Kidney epithelial cell (primary cell): ENCODE measurements around the gene PCDHGB3. TPM values are rescaled to one million over a fixed set of nuclear protein-coding genes. Genes with fewer than 3 reads are reported as not detected.
"Not testable (repeated sequence)": the region's sequence is repeated elsewhere in the genome, so short reads cannot be mapped to it uniquely, and the experiment has no call there.

Experiments
- DNase-seq: peaks from one replicate; pipeline ENCODE4 v3.0.0-alpha.2; 2010; ENCODE audit warnings: low read depth
- H3K27me3 ChIP-seq: 2 replicates; pipeline ENCODE4 v1.6.0; 2011; ENCODE audit warnings: low read length; ENCODE audit not compliant: control insufficient read depth, insufficient read depth
- H3K36me3 ChIP-seq: 2 replicates; pipeline ENCODE4 v1.5.1; 2011; ENCODE audit warnings: low read length; ENCODE audit not compliant: control insufficient read depth, insufficient read depth
- H3K4me3 ChIP-seq: 2 replicates; pipeline ENCODE4 v1.5.1; 2011; ENCODE audit warnings: low read depth, mild to moderate bottlenecking, control low read depth, low read length
- total RNA-seq: library from RNA; depleted of rRNA; stranded (reverse); fragments of >200 nt; gene quantifications from 2 replicates; pipeline ENCODE4 v1.2.3, GENCODE V29; 2015
- TF ChIP-seq, protein P1 (sequence below): IDR thresholded peaks from 2 replicates; pipeline ENCODE4 v1.5.1; 2011; ENCODE audit warnings: mild to moderate bottlenecking, moderate library complexity, low read length, control low read depth, inconsistent platforms; ENCODE audit not compliant: insufficient read depth, poor library complexity, severe bottlenecking

The PCDHGB3 gene
- total RNA-seq, 1 donor from 2014 or later: 1.3 TPM

DNA sequence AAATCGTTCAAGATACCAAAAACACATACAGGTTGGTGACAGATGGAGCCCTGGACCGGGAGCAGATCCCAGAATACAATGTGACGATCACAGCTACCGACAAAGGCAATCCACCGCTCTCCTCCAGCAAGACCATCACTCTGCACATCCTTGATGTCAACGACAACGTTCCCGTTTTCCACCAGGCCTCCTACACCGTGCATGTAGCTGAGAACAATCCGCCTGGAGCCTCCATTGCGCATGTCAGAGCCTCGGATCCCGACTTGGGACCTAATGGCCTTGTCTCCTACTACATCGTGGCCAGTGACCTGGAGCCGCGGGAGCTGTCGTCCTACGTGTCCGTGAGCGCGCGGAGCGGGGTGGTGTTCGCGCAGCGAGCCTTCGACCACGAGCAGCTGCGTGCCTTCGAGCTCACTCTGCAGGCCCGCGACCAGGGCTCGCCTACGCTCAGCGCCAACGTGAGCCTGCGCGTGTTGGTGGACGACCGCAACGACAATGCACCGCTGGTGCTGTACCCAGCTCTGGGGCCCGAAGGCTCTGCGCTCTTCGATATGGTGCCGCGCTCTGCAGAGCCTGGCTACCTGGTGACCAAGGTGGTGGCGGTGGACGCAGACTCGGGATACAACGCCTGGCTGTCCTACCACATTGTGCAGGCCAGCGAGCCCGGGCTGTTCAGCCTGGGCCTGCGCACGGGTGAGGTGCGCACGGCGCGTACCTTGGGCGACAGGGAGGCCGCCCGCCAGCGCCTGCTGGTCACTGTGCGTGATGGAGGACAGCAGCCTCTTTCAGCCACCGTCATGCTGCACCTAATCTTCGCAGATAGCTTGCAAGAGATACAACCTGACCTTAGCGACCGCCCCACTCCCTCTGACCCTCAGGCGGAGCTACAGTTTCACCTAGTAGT is 1.8 kb downstream of the PCDHGB3 start:
- no peaks in the 10 kb centered on the region for H3K36me3 ChIP-seq
- no peak overlapping the region for H3K4me3 ChIP-seq
- TF ChIP-seq, protein P1, sequence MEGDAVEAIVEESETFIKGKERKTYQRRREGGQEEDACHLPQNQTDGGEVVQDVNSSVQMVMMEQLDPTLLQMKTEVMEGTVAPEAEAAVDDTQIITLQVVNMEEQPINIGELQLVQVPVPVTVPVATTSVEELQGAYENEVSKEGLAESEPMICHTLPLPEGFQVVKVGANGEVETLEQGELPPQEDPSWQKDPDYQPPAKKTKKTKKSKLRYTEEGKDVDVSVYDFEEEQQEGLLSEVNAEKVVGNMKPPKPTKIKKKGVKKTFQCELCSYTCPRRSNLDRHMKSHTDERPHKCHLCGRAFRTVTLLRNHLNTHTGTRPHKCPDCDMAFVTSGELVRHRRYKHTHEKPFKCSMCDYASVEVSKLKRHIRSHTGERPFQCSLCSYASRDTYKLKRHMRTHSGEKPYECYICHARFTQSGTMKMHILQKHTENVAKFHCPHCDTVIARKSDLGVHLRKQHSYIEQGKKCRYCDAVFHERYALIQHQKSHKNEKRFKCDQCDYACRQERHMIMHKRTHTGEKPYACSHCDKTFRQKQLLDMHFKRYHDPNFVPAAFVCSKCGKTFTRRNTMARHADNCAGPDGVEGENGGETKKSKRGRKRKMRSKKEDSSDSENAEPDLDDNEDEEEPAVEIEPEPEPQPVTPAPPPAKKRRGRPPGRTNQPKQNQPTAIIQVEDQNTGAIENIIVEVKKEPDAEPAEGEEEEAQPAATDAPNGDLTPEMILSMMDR: no peak
- H3K27me3 ChIP-seq: peaks cover 21% of the 10 kb centered on the region
- no peak for DNase-seq

DNA sequence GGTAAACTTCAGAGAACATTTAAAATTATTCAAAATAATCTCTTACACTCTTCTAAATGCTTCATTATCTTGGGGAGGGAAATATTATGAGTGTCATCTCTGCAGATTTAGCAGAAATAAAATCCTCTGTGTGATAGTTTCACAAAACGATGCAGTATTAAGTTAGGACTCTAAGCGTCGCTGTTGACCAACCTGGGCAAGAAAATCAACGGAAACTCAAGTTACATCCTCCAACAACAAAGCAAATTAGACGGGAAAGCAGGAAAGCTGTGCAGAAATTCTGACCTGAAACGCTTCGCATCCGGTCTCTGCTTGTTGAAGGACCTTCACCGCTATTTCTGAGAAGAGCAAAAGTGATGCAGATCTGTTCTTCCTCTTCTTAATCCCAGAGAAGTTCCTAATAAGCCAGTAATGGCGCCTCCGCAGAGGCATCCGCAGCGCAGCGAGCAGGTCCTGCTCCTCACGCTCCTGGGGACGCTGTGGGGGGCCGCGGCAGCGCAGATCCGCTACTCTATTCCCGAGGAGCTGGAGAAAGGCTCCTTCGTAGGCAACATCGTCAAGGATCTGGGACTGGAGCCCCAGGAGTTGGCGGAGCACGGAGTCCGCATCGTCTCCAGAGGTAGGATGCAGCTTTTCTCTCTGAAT is 3.8 kb downstream of the PCDHGB3 start, which contains the start of gene PCDHGA6:
Gene PCDHGA6, plus strand, starts transcription at position 219 of the 645 bp plus-strand sequence. Its CDS starts 193 bp downstream, at position 412.
- Histone ChIP-seq H3K36me3 (no peaks in the 10 kb centered on the region), H3K27me3 (peaks cover 21% of the 10 kb centered on the region), H3K4me3 (no peak within 1 kb of the TSS)
- TF ChIP-seq, protein P1: peak; percentile 34
- no peak for DNase-seq

DNA sequence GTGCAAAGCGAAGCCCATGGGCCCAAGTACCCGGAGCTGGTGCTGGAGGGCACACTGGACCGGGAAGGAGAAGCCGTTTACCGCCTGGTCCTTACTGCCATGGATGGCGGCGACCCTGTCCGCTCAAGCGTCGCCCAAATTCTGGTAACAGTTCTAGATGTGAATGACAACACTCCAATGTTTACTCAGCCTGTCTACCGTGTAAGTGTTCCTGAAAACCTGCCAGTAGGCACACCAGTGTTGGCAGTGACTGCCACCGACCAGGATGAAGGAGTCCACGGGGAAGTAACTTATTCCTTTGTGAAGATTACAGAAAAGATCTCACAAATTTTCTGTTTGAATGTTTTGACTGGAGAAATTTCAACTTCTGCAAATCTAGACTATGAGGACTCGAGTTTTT is 4.6 kb downstream of the PCDHGB3 start:
- Histone ChIP-seq H3K36me3 (no peaks in the 10 kb centered on the region), H3K27me3 (peaks cover 21% of the 10 kb centered on the region), H3K4me3 (no peak overlapping the region)
- TF ChIP-seq, protein P1: no peak
- no peak for DNase-seq

DNA sequence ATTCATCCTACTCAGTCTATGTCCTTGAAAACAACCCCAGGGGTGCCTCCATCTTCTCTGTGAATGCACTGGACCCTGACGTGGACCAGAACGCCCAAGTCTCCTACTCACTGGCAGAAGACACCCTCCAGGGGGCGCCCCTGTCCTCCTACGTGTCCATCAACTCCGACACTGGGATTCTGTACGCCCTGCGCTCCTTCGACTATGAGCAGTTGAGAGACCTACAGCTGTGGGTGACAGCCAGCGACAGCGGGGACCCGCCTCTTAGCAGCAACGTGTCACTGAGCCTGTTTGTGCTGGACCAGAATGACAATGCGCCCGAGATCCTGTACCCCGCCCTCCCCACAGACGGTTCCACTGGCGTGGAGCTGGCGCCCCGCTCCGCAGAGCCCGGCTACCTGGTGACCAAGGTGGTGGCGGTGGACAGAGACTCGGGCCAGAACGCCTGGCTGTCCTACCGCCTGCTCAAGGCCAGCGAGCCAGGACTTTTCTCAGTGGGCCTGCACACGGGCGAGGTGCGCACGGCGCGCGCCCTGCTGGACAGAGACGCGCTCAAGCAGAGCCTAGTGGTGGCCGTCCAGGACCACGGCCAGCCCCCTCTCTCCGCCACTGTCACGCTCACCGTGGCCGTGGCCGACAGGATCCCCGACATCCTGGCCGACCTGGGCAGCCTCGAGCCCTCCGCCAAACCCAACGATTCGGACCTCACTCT is 5.6 kb downstream of the PCDHGB3 start:
- not testable (repeated sequence) for H3K4me3 ChIP-seq, DNase-seq, H3K36me3 ChIP-seq
- H3K27me3 ChIP-seq: peaks cover 20% of the 10 kb centered on the region

DNA sequence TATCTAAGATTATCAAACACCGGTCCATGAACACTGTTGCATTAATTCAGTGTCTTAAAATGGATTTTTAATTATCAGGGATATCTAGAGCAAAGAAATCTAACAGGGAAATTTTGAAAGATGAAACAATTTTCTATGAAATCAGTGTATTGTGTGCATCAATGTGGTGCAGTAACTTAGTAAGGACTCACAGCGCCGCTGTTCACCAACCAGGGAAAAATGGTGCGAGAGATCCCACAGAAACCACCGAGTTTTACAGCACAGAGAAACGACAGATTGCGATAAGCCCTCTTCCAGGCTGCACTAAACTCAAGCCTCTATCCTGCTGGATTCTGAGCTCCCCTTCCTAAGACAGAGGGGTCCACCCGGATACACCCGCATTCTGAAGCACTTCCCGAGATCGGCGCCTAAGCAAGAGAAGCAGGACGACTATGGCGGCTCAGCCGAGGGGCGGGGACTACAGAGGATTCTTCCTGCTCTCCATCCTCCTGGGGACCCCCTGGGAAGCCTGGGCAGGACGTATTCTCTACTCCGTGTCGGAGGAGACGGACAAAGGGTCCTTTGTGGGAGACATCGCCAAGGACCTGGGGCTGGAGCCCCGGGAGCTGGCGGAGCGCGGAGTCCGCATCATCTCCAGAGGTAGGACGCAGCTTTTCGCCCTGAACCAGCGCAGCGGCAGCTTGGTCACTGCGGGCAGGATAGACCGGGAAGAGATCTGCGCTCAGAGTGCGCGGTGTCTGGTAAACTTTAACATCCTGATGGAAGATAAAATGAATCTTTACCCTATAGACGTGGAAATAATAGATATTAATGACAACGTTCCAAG is 12.6 kb downstream of the PCDHGB3 start, which contains the start of gene PCDHGA7:
Gene PCDHGA7, plus strand, starts transcription at position 274 of the 826 bp plus-strand sequence. Its CDS starts 158 bp downstream, at position 432.
- H3K4me3 ChIP-seq: peak within 1 kb of the TSS; percentile 43
- DNase-seq: no peak
- peaks cover 9% of the 10 kb centered on the region for H3K27me3 ChIP-seq
- no peaks in the 10 kb centered on the region for H3K36me3 ChIP-seq
- TF ChIP-seq, protein P1: peak; percentile 28
